Spleen (tissue), 13 donors: ENCODE results near the gene NME4. TPM values are rescaled to one million over a fixed set of nuclear protein-coding genes. Genes with fewer than 3 reads are reported as not detected.
"Not testable (repeated sequence)": the region's sequence is repeated elsewhere in the genome, so short reads cannot be mapped to it uniquely, and the experiment has no call there.

Experiments used
- DNase-seq: peaks from one replicate; pipeline ENCODE4 v3.0.0-alpha.2; 2020
- H3K27ac ChIP-seq, 8 donors: fragments of 200-600 bp; sonication (generic) in 7 of 8; 1 replicate in 4 of 8; 2 replicates in 4 of 8; pipeline versions ENCODE4 v1.5.0 to v1.8.0; 2016 to 2021; ENCODE audit warnings: inconsistent platforms in 4 of 8, mild to moderate bottlenecking in 4 of 8, moderate library complexity in 1 of 8
- H3K27me3 ChIP-seq, 7 donors: fragments of 200-600 bp; sonication (generic) in 6 of 7; replicated peaks in 1 of 7; 1 replicate in 4 of 7; 2 replicates in 3 of 7; pipeline versions ENCODE4 v1.5.0 to v1.8.0; 2016 to 2021; ENCODE audit warnings: inconsistent platforms in 3 of 7, mild to moderate bottlenecking in 1 of 7
- H3K36me3 ChIP-seq, 6 donors: fragments of 200-600 bp; sonication (generic) in 5 of 6; 1 replicate in 4 of 6; 2 replicates in 2 of 6; pipeline versions ENCODE4 v1.5.0 to v1.8.0; 2016 to 2021; ENCODE audit warnings: inconsistent platforms in 2 of 6
- H3K4me1 ChIP-seq, 6 donors: fragments of 200-600 bp; sonication (generic) in 5 of 6; 1 replicate in 3 of 6; 2 replicates in 3 of 6; pipeline versions ENCODE4 v1.5.0 to v1.8.0; 2016 to 2021; ENCODE audit warnings: inconsistent platforms in 3 of 6
- H3K4me3 ChIP-seq, 8 donors: fragments of 200-600 bp; sonication (generic) in 7 of 8; 1 replicate in 4 of 8; 2 replicates in 4 of 8; pipeline versions ENCODE4 v1.5.0 to v1.8.0; 2016 to 2021; ENCODE audit warnings: inconsistent platforms in 4 of 8, mild to moderate bottlenecking in 4 of 8, moderate library complexity in 2 of 8
- H3K9me3 ChIP-seq, 8 donors: fragments of 200-600 bp; sonication (generic) in 7 of 8; 1 replicate in 4 of 8; 2 replicates in 4 of 8; pipeline versions ENCODE4 v1.5.0 to v1.8.0; 2016 to 2021; ENCODE audit warnings: inconsistent platforms in 4 of 8
- CTCF ChIP-seq, 11 experiments: fragments of 200-600 bp in 7 of 11; fragments of 450-650 bp in 4 of 11; sonication (generic) in 4 of 11; IDR thresholded peaks in 8 of 11; conservative IDR thresholded peaks in 3 of 11; 1 replicate in 7 of 11; 2 replicates in 4 of 11; pipeline versions ENCODE4 v1.4.0 to v1.8.0; 2016 to 2021; ENCODE audit warnings: antibody characterized with exemption in 11 of 11, inconsistent platforms in 4 of 11, mild to moderate bottlenecking in 1 of 11
- POLR2A ChIP-seq, 3 donors: fragments of 450-650 bp; IDR thresholded peaks; one replicate each; pipeline ENCODE4 v1.5.1; 2017; ENCODE audit warnings: antibody characterized with exemption in 3 of 3, mild to moderate bottlenecking in 1 of 3
- POLR2AphosphoS5 ChIP-seq, 3 donors: sonication (generic); formaldehyde crosslinking; IDR thresholded peaks; one replicate each; pipeline ENCODE4 v1.5.1; 2017; ENCODE audit warnings: antibody characterized with exemption in 3 of 3
- WGBS, 5 donors: extraction: QIAGEN DNeasy Blood & Tissue Kit in 3 of 5; methylation state at CpG; one replicate each; pipeline versions ENCODE4 v1.1.5 to v1.1.7; 2013 to 2018; 5-methylcytosine and 5-hydroxymethylcytosine counted together
- intact Hi-C: fragments of 100-400 bp; cut with DNase I; formaldehyde crosslinking; loops from one replicate; pipeline ENCODE4 v1.15.0; 2023; ENCODE audit warnings: low total_unique reads
- long read RNA-seq, 2 donors: transcript quantifications; one replicate each; lab custom pipeline, GENCODE V29; 2026
- polyA plus RNA-seq, 3 donors: library from polyadenylated mRNA; stranded (reverse); fragments of 200-250 nt; gene quantifications; one replicate each; pipeline ENCODE4 v1.2.1, GENCODE V29; 2013
- total RNA-seq, 7 donors: library from RNA; depleted of rRNA in 3 of 7; stranded (reverse); fragments of >200 nt in 3 of 7; fragmentation: NEBNext Ultra II Directional in 4 of 7; extraction: Animal tissue kit (Norgen Biotek cat#: 25700) in 4 of 7; gene quantifications; one replicate each; pipeline versions ENCODE4 v1.1.0 to v1.2.1, GENCODE V29; 2016 to 2021
- donor health status: healthy with polysubstance abuse.
- donor health status: DM: no; HTN: no; CAD: no; lungs with moderate emphysema.
- donor health status: DM: no; HTN: no; CAD: no.
- donor health status: Bipolar disorder and iron deficiency.
- donor health status: healthy.
- donor health status: DM: no; HTN: no; CAD: no.
- donor health status: DM: yes; HTN: yes; CAD: no.

NME4 gene
- total RNA-seq (10 to 100 TPM; 27.3 to 71.4 (median 50.0) TPM), polyA plus RNA-seq (10 to 100 TPM; 43.4 to 75.8 (median 67.7) TPM)
- long read RNA-seq, donor 1, transcript NME4-201 (5 exons, 995 nt): major isoform, 25 of 33 reads
- long read RNA-seq, donor 1, partial matches to known transcripts: 5 of 33 reads
- long read RNA-seq, donor 1, other reads (novel, unspliced or antisense): 0 of 33 reads
- long read RNA-seq, donor 2, transcript NME4-201 (5 exons, 995 nt): major isoform, 31 of 34 reads
- long read RNA-seq, donor 2, partial matches to known transcripts: 0 of 34 reads
- long read RNA-seq, donor 2, other reads (novel, unspliced or antisense): 0 of 34 reads

DNA sequence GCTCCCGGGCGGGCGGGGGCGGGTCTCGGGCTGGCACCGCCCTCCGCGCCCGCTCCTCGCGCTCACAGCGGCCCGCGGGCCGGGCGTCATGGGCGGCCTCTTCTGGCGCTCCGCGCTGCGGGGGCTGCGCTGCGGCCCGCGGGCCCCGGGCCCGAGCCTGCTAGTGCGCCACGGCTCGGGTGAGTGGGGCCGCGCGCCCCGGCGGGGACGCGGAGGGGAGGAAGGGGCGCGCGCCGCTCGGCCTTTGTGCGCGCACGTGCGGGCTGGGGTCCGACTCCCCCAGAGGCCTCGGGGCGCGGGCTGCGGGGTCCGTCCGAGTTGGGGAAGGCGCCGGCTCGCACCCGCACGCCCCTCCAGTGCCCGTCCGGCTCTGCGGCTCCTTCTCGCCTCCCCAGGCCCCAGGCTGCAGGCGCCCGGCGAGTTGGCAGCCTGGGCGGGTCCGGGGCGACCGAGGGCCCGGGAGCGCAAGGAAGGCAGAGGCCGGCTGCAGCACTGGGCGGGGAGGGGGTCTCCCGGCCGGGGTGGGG, at the start of gene NME4:
Gene NME4 (plus strand): TSS at position 65 of the 527 bp plus-strand sequence. CDS start 24 bp downstream, at position 89.
- peak; percentile 87 for DNase-seq
- Histone ChIP-seq H3K9me3 (peaks cover 0 to under 1% (median 0%) of the 10 kb centered on the region in 8 donors), H3K4me1 (peaks cover 5 to 60% (median 37%) of the 10 kb centered on the region in 6 donors), H3K27me3 (no peaks in the 10 kb centered on the region), H3K4me3 (peak within 1 kb of the TSS; percentile 43 to 89 (median 56)), H3K36me3 (peaks cover 0 to 8% (median 0%) of the 10 kb centered on the region in 6 donors), H3K27ac (peak within 1 kb of the TSS; percentile 66 to 98 (median 78))
- intact Hi-C loops: no loop called here
- TF ChIP-seq CTCF (IDR thresholded peaks at IDR 0.05 in 8 of 11, conservative IDR thresholded peaks at IDR 0.05 in 3 of 11): no peak
- peak in 1 of 3 donors; percentile 43 for TF ChIP-seq POLR2AphosphoS5 (IDR thresholded peaks at IDR 0.05)
- WGBS, 5 donors: 0 to 1% (median 0%) methylated on average over 23 to 75 of the region's 75 CpGs; no CpG with 5 or more reads in 1 of the 5 donors

- Histone ChIP-seq H3K27me3 (no peaks in the 10 kb centered on the region), H3K9me3 (no peaks in the 10 kb centered on the region), H3K27ac (no peak overlapping the region), H3K4me1 (peaks cover 15 to 96% (median 62%) of the 10 kb centered on the region in 6 donors), H3K36me3 (peaks cover 0 to 68% (median 30%) of the 10 kb centered on the region in 6 donors), H3K4me3 (no peak overlapping the region)
- intact Hi-C loops: no loop called here
- TF ChIP-seq POLR2A (IDR thresholded peaks at IDR 0.05): no peak
- no peak for TF ChIP-seq POLR2AphosphoS5 (IDR thresholded peaks at IDR 0.05)
- TF ChIP-seq CTCF (IDR thresholded peaks at IDR 0.05 in 8 of 11, conservative IDR thresholded peaks at IDR 0.05 in 3 of 11): no peak
- no peak for DNase-seq
- 93 to 99% (median 96%) methylated on average over 6 of the region's 6 CpGs for WGBS, 5 donors
Observed at GRCh38 chr16:347203-347602, 49.8 kb upstream of the NME4 start.

DNA sequence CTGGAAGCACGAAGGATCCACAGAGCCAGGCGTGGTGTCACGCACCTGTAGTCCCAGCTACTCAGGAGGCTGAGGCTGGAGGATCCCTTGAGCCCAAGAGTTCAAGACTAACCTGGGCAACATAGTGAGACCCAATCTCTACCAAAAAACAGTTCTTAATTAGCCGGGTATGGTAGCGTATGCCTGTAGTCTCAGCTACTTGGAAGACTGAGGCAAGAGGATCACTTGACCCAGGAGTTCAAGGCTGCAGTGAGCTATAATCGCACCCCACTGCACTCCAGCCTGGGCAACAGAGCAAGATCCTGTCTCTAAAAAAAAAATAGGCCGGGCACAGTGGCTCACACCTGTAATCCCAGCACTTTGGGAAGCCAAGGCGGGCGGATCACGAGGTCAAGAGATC, 48.5 kb upstream of the NME4 start:
- Histone ChIP-seq H3K4me1 (peaks cover 15 to 89% (median 62%) of the 10 kb centered on the region in 6 donors), H3K36me3 (peaks cover 0 to 55% (median 30%) of the 10 kb centered on the region in 6 donors)
- intact Hi-C loops, H3K27me3 ChIP-seq, H3K4me3 ChIP-seq, H3K27ac ChIP-seq, DNase-seq, H3K9me3 ChIP-seq: not testable (repeated sequence)
- WGBS, 5 donors: 81 to 93% (median 87%) methylated on average over 8 to 10 of the region's 10 CpGs

- DNase-seq: peak; percentile 78
- intact Hi-C loops: no loop called here
- Histone ChIP-seq H3K27ac (peak overlapping the region in 3 of 8 donors; percentile 12 to 45 (median 19)), H3K4me1 (peaks cover 15 to 89% (median 63%) of the 10 kb centered on the region in 6 donors), H3K36me3 (peaks cover 0 to 48% (median 28%) of the 10 kb centered on the region in 6 donors), H3K27me3 (no peaks in the 10 kb centered on the region), H3K4me3 (no peak overlapping the region), H3K9me3 (no peaks in the 10 kb centered on the region)
- WGBS, 5 donors: 46 to 61% (median 56%) methylated on average over 4 to 7 of the region's 7 CpGs
- no peak for TF ChIP-seq POLR2A (IDR thresholded peaks at IDR 0.05)
- TF ChIP-seq CTCF (IDR thresholded peaks at IDR 0.05 in 8 of 11, conservative IDR thresholded peaks at IDR 0.05 in 3 of 11): no peak
- TF ChIP-seq POLR2AphosphoS5 (IDR thresholded peaks at IDR 0.05): peak; percentile 52 to 73 (median 65)
Observed at GRCh38 chr16:349211-349610, 47.8 kb upstream of the NME4 start.
